SU-DHL-6 (cell line): ENCODE data around the gene PDE9A.

Source experiments
- H2AFZ ChIP-seq: fragments of 200-600 bp; sonication (generic); 2 replicates; pipeline ENCODE4 v1.6.1; 2014; ENCODE audit warnings: low read depth, mild to moderate bottlenecking, moderate library complexity, mixed read lengths, antibody characterized with exemption, low read length; ENCODE audit not compliant: severe bottlenecking
- H3F3A ChIP-seq: fragments of 200-600 bp; shearing (Covaris generic); 2 replicates; pipeline ENCODE4 v1.6.0; 2016; ENCODE audit warnings: antibody characterized with exemption, mild to moderate bottlenecking; ENCODE audit not compliant: insufficient read depth
- H3K27ac ChIP-seq: fragments of 200-600 bp; sonication (generic); 2 replicates; pipeline ENCODE4 v1.5.1; 2016; ENCODE audit warnings: low read depth, mild to moderate bottlenecking, low read length, moderate library complexity, mixed read lengths
- H3K27me3 ChIP-seq: fragments of 200-600 bp; sonication (generic), shearing (Covaris generic); 2 replicates; pipeline ENCODE4 v1.6.0; 2014; ENCODE audit warnings: mild to moderate bottlenecking, low read length
- H3K36me3 ChIP-seq: fragments of 200-600 bp; sonication (generic); 2 replicates; pipeline ENCODE4 v1.6.1; 2014; ENCODE audit warnings: mild to moderate bottlenecking, low read length, mixed read lengths
- H3K4me2 ChIP-seq: fragments of 300-600, 200-600 bp; shearing (Covaris generic), sonication (generic); 2 replicates; pipeline ENCODE4 v1.6.0; 2014; ENCODE audit warnings: low read length, low read depth, mild to moderate bottlenecking; ENCODE audit not compliant: poor library complexity, severe bottlenecking
- H3K4me3 ChIP-seq: fragments of 200-600 bp; sonication (generic); 2 replicates; pipeline ENCODE4 v1.5.1; 2014; ENCODE audit warnings: antibody characterized with exemption, low read length, mild to moderate bottlenecking, mixed read lengths; ENCODE audit not compliant: insufficient read depth, poor library complexity, severe bottlenecking
- H3K79me2 ChIP-seq: fragments of 200-600 bp; sonication (generic); 2 replicates; pipeline ENCODE4 v1.6.1; 2014; ENCODE audit warnings: mild to moderate bottlenecking, low read length, moderate library complexity; ENCODE audit not compliant: insufficient read depth
- H3K9ac ChIP-seq: fragments of 200-600 bp; sonication (generic); 2 replicates; pipeline ENCODE4 v1.7.0; 2014; ENCODE audit warnings: mild to moderate bottlenecking, low read length
- H3K9me2 ChIP-seq: fragments of 200-600 bp; sonication (generic); replicated peaks from 2 replicates; pipeline ENCODE4 v1.6.1; 2014; ENCODE audit warnings: low read length; ENCODE audit not compliant: insufficient read depth
- H3K9me3 ChIP-seq: fragments of 200-600 bp; sonication (generic); 2 replicates; pipeline ENCODE4 v1.6.1; 2014; ENCODE audit warnings: low read length, mixed read lengths; ENCODE audit not compliant: insufficient read depth
- H4K20me1 ChIP-seq: fragments of 200-600 bp; sonication (generic); 2 replicates; pipeline ENCODE4 v1.6.1; 2014; ENCODE audit warnings: low read depth, mild to moderate bottlenecking, antibody characterized with exemption, low read length, moderate library complexity, mixed read lengths
- EZH2phosphoT487 ChIP-seq: fragments of 200-600 bp; sonication (generic), shearing (Covaris generic); conservative IDR thresholded peaks from 2 replicates; pipeline ENCODE4 v1.6.1; 2018; ENCODE audit warnings: mild to moderate bottlenecking, antibody characterized with exemption, low read length, moderate library complexity, mixed read lengths
- TF ChIP-seq, protein P1 (sequence below): fragments of 200-600 bp; sonication (generic); IDR thresholded peaks from one replicate; pipeline ENCODE4 v1.5.1; 2017; ENCODE audit warnings: antibody characterized with exemption, mild to moderate bottlenecking, low read length, moderate library complexity; ENCODE audit not compliant: insufficient read depth, poor library complexity, severe bottlenecking

Gene PDE9A

DNA sequence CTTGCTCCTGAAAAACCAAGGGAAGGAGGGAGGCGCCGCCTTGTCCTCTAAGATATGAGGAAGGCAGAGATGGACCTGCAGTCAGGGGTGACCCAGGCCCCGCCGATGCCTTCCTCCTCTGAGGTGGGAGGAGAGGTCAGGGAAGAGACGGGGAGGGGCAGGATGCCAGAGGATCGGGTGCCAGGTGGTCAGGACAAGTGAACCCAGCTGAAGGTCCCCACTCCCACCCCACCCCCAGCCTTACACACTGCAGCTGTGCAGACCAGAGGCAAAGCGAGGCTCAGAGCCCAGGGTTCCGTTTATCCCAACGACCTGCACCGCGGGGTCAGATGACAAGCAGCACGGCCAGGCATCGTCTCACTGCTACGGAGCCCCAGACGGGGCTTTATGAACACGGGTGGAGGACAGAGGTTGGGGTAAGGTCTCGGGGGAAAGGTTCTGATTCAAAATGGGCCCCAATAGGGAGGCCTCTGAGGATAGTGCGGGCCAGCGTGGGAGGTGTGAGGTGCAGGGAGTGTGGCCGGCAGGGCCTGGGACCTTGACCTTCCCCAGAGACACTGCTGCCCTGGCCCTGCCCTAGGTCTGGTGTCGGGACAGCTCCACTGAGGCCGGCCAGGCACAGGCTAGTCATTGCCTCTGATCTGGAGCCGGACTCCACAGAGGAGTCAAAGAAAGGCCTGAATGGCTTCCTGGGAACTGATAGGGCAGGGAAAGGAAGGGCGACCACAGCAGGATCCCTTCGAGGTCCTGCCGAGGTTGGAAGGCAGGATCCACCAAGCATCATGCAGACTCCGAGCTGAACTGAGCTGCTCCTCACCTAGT, 113.5 kb downstream of the PDE9A start:
- H3K9me2 ChIP-seq: no peaks in the 10 kb centered on the region
- no peaks in the 10 kb centered on the region for H4K20me1 ChIP-seq
- no peak overlapping the region for H3K27ac ChIP-seq
- TF ChIP-seq EZH2phosphoT487: no peak
- TF ChIP-seq, protein P1, sequence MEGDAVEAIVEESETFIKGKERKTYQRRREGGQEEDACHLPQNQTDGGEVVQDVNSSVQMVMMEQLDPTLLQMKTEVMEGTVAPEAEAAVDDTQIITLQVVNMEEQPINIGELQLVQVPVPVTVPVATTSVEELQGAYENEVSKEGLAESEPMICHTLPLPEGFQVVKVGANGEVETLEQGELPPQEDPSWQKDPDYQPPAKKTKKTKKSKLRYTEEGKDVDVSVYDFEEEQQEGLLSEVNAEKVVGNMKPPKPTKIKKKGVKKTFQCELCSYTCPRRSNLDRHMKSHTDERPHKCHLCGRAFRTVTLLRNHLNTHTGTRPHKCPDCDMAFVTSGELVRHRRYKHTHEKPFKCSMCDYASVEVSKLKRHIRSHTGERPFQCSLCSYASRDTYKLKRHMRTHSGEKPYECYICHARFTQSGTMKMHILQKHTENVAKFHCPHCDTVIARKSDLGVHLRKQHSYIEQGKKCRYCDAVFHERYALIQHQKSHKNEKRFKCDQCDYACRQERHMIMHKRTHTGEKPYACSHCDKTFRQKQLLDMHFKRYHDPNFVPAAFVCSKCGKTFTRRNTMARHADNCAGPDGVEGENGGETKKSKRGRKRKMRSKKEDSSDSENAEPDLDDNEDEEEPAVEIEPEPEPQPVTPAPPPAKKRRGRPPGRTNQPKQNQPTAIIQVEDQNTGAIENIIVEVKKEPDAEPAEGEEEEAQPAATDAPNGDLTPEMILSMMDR: no peak
- H3F3A ChIP-seq: no peaks in the 10 kb centered on the region
- no peak overlapping the region for H2AFZ ChIP-seq
- no peak overlapping the region for H3K9ac ChIP-seq
- no peaks in the 10 kb centered on the region for H3K27me3 ChIP-seq
- no peaks in the 10 kb centered on the region for H3K79me2 ChIP-seq
- no peaks in the 10 kb centered on the region for H3K36me3 ChIP-seq
- no peak overlapping the region for H3K4me2 ChIP-seq
- H3K4me3 ChIP-seq: no peak overlapping the region
- no peaks in the 10 kb centered on the region for H3K9me3 ChIP-seq

DNA sequence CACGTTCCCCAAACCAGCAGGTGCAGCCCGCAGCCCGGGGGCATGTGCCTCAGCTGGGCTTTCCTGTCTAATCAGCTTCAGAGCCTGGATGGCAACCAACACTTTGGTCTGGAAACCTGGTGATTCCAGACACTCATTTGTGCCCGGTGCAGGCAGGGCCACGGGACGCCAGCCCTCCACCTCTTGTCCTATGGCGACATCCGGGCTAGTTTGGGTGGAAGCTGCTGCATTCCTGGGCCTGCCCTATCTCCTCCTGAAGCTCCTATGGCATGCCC, 114.1 kb downstream of the PDE9A start:
- Histone ChIP-seq H4K20me1 (no peaks in the 10 kb centered on the region), H3K9me3 (no peaks in the 10 kb centered on the region), H3K79me2 (no peaks in the 10 kb centered on the region), H3K9ac (no peak overlapping the region), H3K36me3 (no peaks in the 10 kb centered on the region), H3K4me3 (no peak overlapping the region), H3F3A (no peaks in the 10 kb centered on the region), H3K9me2 (no peaks in the 10 kb centered on the region), H3K4me2 (no peak overlapping the region), H3K27me3 (no peaks in the 10 kb centered on the region), H2AFZ (no peak overlapping the region), H3K27ac (no peak overlapping the region)
- TF ChIP-seq, protein P1: no peak
- TF ChIP-seq EZH2phosphoT487: no peak

DNA sequence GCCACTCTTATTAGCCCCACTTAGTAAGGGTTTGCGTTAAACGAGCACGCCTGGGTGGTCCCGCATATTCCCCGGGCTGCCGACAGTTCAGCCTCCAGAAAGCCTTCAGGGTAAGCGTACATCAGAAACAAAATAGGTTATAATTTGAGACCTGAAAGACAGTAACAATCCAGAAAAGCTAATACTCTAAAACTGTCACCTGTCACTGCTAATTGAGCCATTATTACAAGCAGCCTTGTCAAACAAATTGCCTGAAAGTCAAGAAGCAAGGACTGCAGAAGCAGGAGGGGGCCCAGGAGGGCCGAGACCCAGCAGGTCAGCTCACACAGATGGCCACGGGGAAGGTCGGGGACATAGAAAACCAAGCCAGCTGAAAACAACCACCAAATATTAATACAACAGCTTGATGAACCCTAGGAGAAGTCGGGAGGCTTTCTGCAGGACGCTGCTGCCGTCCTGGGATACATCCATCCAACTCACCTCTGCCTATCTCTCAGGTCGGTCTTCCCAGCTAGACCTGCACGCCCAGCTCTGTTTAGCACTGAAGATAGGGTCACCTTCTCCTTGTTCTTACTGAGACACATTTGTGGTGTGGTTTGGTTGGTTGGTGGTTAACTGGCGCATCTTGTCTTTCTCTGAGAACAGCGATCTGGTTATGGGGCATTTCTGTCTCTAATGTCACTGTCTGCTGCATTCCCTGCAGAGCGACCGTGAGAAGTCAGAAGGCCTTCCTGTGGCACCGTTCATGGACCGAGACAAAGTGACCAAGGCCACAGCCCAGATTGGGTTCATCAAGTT, 115.1 kb downstream of the PDE9A start:
- no peaks in the 10 kb centered on the region for H3K9me3 ChIP-seq
- H3K9ac ChIP-seq: no peak overlapping the region
- TF ChIP-seq, protein P1: no peak
- TF ChIP-seq EZH2phosphoT487: no peak
- H3K4me3 ChIP-seq: no peak overlapping the region
- H3F3A ChIP-seq: no peaks in the 10 kb centered on the region
- no peak overlapping the region for H2AFZ ChIP-seq
- no peaks in the 10 kb centered on the region for H3K36me3 ChIP-seq
- no peak overlapping the region for H3K4me2 ChIP-seq
- H4K20me1 ChIP-seq: no peaks in the 10 kb centered on the region
- no peaks in the 10 kb centered on the region for H3K27me3 ChIP-seq
- H3K27ac ChIP-seq: no peak overlapping the region
- no peaks in the 10 kb centered on the region for H3K79me2 ChIP-seq
- H3K9me2 ChIP-seq: no peaks in the 10 kb centered on the region
